HEK293 (cell line): ENCODE measurements around the gene RASSF5.

Experiments
- CTCF ChIA-PET: fragments of 350-600 bp; formaldehyde crosslinking; extraction: SDS; loops from one replicate; lab custom pipeline; 2021; ENCODE audit warnings: antibody characterized with exemption; lab: Yijun Ruan, JAX
- POLR2A ChIA-PET: fragments of 300-600 bp; formaldehyde crosslinking; extraction: SDS; loops from one replicate; lab custom pipeline; 2020; ENCODE audit warnings: antibody characterized with exemption, inconsistent platforms; lab: Yijun Ruan, JAX
- H3K27ac ChIP-seq: fragments of 200-500 bp; sonication (Bioruptor generic); 2 replicates; pipeline ENCODE4 v1.5.1; 2014; ENCODE audit warnings: low read depth, low read length, control low read depth, inconsistent platforms; ENCODE audit errors: extremely low read depth
- H3K36me3 ChIP-seq, 2 experiments: fragments of 200-500 bp in 1 of 2; sonication (Bioruptor generic) in 1 of 2; 1 replicate in 1 of 2; 2 replicates in 1 of 2; pipeline ENCODE4 v1.5.1; 2014 to 2017; ENCODE audit warnings: inconsistent platforms in 2 of 2, low read length in 2 of 2; ENCODE audit not compliant: control insufficient read depth in 2 of 2, insufficient read depth in 1 of 2
- H3K4me1 ChIP-seq: fragments of 200-500 bp; sonication (Bioruptor generic); 2 replicates; pipeline ENCODE4 v1.5.1; 2014; ENCODE audit warnings: mild to moderate bottlenecking, low read length, inconsistent platforms; ENCODE audit not compliant: control insufficient read depth, insufficient read depth
- H3K4me3 ChIP-seq: 2 replicates; pipeline ENCODE4 v1.5.1; 2011; ENCODE audit warnings: low read depth, mild to moderate bottlenecking, control low read depth, low read length, moderate library complexity
- H3K9me3 ChIP-seq: fragments of 200-500 bp; sonication (Bioruptor generic); 2 replicates; pipeline ENCODE4 v1.5.1; 2014; ENCODE audit warnings: low read depth, low read length, inconsistent platforms; ENCODE audit not compliant: control insufficient read depth, insufficient read depth
- HOXC10 ChIP-seq: sonication (generic); formaldehyde crosslinking; IDR thresholded peaks from 2 replicates; pipeline ENCODE4 v1.8.1; 2023; ENCODE audit warnings: mild to moderate bottlenecking, missing genetic modification reagents
- HOXD13 ChIP-seq: sonication (generic); formaldehyde crosslinking; IDR thresholded peaks from 2 replicates; pipeline ENCODE4 v1.8.0; 2022; ENCODE audit warnings: missing genetic modification reagents, borderline replicate concordance
- ZBTB48 ChIP-seq: fragments of 450-650 bp; formaldehyde crosslinking; IDR thresholded peaks from 2 replicates; pipeline ENCODE4 v1.5.1; 2016; ENCODE audit warnings: missing biosample characterization, missing genetic modification characterization
- ZFP37 ChIP-seq: fragments of 450-650 bp; formaldehyde crosslinking; IDR thresholded peaks from 2 replicates; pipeline ENCODE4 v1.5.1; 2016; ENCODE audit warnings: missing biosample characterization, missing genetic modification characterization
- ZFP69B ChIP-seq: fragments of 450-650 bp; formaldehyde crosslinking; IDR thresholded peaks from 2 replicates; pipeline ENCODE4 v1.5.1; 2016; ENCODE audit warnings: missing biosample characterization, missing genetic modification characterization
- ZNF10 ChIP-seq: fragments of 450-650 bp; formaldehyde crosslinking; IDR thresholded peaks from 2 replicates; pipeline ENCODE4 v1.5.1; 2017; ENCODE audit warnings: missing biosample characterization, missing genetic modification characterization
- ZNF174 ChIP-seq: fragments of 450-650 bp; formaldehyde crosslinking; IDR thresholded peaks from 2 replicates; pipeline ENCODE4 v1.5.0; 2017; ENCODE audit warnings: missing biosample characterization, mild to moderate bottlenecking, missing genetic modification characterization
- ZNF175 ChIP-seq: fragments of 450-650 bp; formaldehyde crosslinking; IDR thresholded peaks from 2 replicates; pipeline ENCODE4 v1.5.1; 2016; ENCODE audit warnings: missing biosample characterization, missing genetic modification characterization
- ZNF2 ChIP-seq: fragments of 450-650 bp; formaldehyde crosslinking; IDR thresholded peaks from 2 replicates; pipeline ENCODE4 v1.5.1; 2016; ENCODE audit warnings: missing biosample characterization, missing genetic modification characterization
- ZNF223 ChIP-seq: fragments of 450-650 bp; formaldehyde crosslinking; IDR thresholded peaks from 2 replicates; pipeline ENCODE4 v1.5.1; 2016; ENCODE audit warnings: missing biosample characterization, missing genetic modification characterization
- ZNF37A ChIP-seq: fragments of 450-650 bp; IDR thresholded peaks from 2 replicates; pipeline ENCODE4 v1.5.1; 2018; ENCODE audit warnings: missing biosample characterization, missing genetic modification characterization
- ZNF426 ChIP-seq: fragments of 450-650 bp; formaldehyde crosslinking; IDR thresholded peaks from 2 replicates; pipeline ENCODE4 v1.5.1; 2017; ENCODE audit warnings: missing biosample characterization, missing genetic modification characterization, mild to moderate bottlenecking, inconsistent platforms, moderate library complexity
- ZNF514 ChIP-seq: fragments of 450-650 bp; formaldehyde crosslinking; IDR thresholded peaks from 2 replicates; pipeline ENCODE4 v1.5.1; 2016; ENCODE audit warnings: missing biosample characterization, missing genetic modification characterization
- ZNF571 ChIP-seq: fragments of 450-650 bp; formaldehyde crosslinking; IDR thresholded peaks from 2 replicates; pipeline ENCODE4 v1.5.0; 2017; ENCODE audit warnings: missing biosample characterization, missing genetic modification characterization
- ZNF600 ChIP-seq: fragments of 450-650 bp; formaldehyde crosslinking; IDR thresholded peaks from 2 replicates; pipeline ENCODE4 v1.5.1; 2016; ENCODE audit warnings: missing biosample characterization, missing genetic modification characterization
- ZNF629 ChIP-seq: fragments of 450-650 bp; formaldehyde crosslinking; IDR thresholded peaks from 2 replicates; pipeline ENCODE4 v1.5.1; 2017; ENCODE audit warnings: missing biosample characterization, missing genetic modification characterization
- ZNF670 ChIP-seq: fragments of 450-650 bp; formaldehyde crosslinking; IDR thresholded peaks from 2 replicates; pipeline ENCODE4 v1.5.1; 2016; ENCODE audit warnings: missing biosample characterization, missing genetic modification characterization, low read depth
- ZNF768 ChIP-seq: fragments of 450-650 bp; formaldehyde crosslinking; IDR thresholded peaks from 2 replicates; pipeline ENCODE4 v1.5.1; 2018; ENCODE audit warnings: missing biosample characterization, mild to moderate bottlenecking, missing genetic modification characterization
- ZSCAN23 ChIP-seq: fragments of 450-650 bp; formaldehyde crosslinking; IDR thresholded peaks from 2 replicates; pipeline ENCODE4 v1.5.1; 2016; ENCODE audit warnings: missing biosample characterization, missing genetic modification characterization
- TF ChIP-seq, protein P1 (sequence below): fragments of 450-650 bp; formaldehyde crosslinking; IDR thresholded peaks from 2 replicates; pipeline ENCODE4 v1.5.1; 2016; ENCODE audit warnings: missing biosample characterization, missing genetic modification characterization
- TF ChIP-seq, protein P2 (sequence below): fragments of 450-650 bp; formaldehyde crosslinking; IDR thresholded peaks from 2 replicates; pipeline ENCODE4 v1.5.1; 2017; ENCODE audit warnings: missing biosample characterization, missing genetic modification characterization
- TF ChIP-seq, protein P3 (sequence below): fragments of 450-650 bp; formaldehyde crosslinking; IDR thresholded peaks from 2 replicates; pipeline ENCODE4 v1.5.1; 2016; ENCODE audit warnings: missing biosample characterization, missing genetic modification characterization
- TF ChIP-seq, protein P4 (sequence below): fragments of 450-650 bp; formaldehyde crosslinking; IDR thresholded peaks from 2 replicates; pipeline ENCODE4 v1.5.1; 2016; ENCODE audit warnings: missing biosample characterization, missing genetic modification characterization

Gene RASSF5

DNA sequence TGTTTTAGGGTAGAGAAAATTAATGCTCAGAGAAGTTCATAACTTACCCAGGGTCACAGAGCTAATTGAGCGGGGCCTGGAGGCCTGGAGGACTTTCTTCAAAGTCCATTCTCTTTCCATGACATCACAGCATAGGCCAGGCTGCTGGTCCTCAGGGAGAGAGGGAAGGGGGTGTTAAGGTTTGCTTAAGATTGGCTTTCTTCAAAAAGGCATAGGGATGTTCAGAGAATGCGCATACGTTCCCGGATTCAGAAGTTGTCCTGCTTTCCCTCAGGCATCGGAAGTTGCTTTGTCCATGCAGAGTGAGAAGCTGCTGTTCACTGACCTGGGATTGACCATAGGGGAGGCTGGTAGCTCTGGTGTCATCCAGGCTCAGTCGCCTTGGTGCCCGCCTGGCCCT lies 25.0 kb downstream of the RASSF5 start:
- POLR2A ChIA-PET = no interaction called here
- CTCF ChIA-PET = interaction anchor here (0.5 to 1.3 kb wide), 4 partner anchors 13 to 746 kb away, joined by 3 to 8 read pairs (median 4); no protein-coding TSS in a partner anchor
- H3K4me3 ChIP-seq = no peak overlapping the region
- no peaks in the 10 kb centered on the region for H3K36me3 ChIP-seq
- H3K9me3 ChIP-seq = no peaks in the 10 kb centered on the region
- no peaks in the 10 kb centered on the region for H3K4me1 ChIP-seq
- H3K27ac ChIP-seq = no peak overlapping the region
- no peak for TF ChIP-seq ZBTB48
- no peak for TF ChIP-seq ZNF600 (tag by site-specific recombination)
- no peak for TF ChIP-seq ZNF426
- TF ChIP-seq HOXC10 (CRISPR knock-in tag) = no peak
- TF ChIP-seq, protein P1, sequence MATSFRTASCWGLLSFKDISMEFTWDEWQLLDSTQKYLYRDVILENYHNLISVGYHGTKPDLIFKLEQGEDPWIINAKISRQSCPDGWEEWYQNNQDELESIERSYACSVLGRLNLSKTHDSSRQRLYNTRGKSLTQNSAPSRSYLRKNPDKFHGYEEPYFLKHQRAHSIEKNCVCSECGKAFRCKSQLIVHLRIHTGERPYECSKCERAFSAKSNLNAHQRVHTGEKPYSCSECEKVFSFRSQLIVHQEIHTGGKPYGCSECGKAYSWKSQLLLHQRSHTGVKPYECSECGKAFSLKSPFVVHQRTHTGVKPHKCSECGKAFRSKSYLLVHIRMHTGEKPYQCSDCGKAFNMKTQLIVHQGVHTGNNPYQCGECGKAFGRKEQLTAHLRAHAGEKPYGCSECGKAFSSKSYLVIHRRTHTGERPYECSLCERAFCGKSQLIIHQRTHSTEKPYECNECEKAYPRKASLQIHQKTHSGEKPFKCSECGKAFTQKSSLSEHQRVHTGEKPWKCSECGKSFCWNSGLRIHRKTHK (tag by site-specific recombination) = no peak
- TF ChIP-seq, protein P2, sequence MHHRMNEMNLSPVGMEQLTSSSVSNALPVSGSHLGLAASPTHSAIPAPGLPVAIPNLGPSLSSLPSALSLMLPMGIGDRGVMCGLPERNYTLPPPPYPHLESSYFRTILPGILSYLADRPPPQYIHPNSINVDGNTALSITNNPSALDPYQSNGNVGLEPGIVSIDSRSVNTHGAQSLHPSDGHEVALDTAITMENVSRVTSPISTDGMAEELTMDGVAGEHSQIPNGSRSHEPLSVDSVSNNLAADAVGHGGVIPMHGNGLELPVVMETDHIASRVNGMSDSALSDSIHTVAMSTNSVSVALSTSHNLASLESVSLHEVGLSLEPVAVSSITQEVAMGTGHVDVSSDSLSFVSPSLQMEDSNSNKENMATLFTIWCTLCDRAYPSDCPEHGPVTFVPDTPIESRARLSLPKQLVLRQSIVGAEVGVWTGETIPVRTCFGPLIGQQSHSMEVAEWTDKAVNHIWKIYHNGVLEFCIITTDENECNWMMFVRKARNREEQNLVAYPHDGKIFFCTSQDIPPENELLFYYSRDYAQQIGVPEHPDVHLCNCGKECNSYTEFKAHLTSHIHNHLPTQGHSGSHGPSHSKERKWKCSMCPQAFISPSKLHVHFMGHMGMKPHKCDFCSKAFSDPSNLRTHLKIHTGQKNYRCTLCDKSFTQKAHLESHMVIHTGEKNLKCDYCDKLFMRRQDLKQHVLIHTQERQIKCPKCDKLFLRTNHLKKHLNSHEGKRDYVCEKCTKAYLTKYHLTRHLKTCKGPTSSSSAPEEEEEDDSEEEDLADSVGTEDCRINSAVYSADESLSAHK (tag by site-specific recombination) = no peak
- no peak for TF ChIP-seq ZFP69B (tag by site-specific recombination)
- TF ChIP-seq ZNF223 (tag by site-specific recombination) = no peak
- TF ChIP-seq ZNF10 (tag by site-specific recombination) = no peak
- TF ChIP-seq, protein P3, sequence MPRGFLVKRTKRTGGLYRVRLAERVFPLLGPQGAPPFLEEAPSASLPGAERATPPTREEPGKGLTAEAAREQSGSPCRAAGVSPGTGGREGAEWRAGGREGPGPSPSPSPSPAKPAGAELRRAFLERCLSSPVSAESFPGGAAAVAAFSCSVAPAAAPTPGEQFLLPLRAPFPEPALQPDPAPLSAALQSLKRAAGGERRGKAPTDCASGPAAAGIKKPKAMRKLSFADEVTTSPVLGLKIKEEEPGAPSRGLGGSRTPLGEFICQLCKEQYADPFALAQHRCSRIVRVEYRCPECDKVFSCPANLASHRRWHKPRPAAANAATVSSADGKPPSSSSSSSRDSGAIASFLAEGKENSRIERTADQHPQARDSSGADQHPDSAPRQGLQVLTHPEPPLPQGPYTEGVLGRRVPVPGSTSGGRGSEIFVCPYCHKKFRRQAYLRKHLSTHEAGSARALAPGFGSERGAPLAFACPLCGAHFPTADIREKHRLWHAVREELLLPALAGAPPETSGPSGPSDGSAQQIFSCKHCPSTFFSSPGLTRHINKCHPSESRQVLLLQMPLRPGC (tag by site-specific recombination) = no peak
- TF ChIP-seq, all 188 proteins: peak for 0

DNA sequence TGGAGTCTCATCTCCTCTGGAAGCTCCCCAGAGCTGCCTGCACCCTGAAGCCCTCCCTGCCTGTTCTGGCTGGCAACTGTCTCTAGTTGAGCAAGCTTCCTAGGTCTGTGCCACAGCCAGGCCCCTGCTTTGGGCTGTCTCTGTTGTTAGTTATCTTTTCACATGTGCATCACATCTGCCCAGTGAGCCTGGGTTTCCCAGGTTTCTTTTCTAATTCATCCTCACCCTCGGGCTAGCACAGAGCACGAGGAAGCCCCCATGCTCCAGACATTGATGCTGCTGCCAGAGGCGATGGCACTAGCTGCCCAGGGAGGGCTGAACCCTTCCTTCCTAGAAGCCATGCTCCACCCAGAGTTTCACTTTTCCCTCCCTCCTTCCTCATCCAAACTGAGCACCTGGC lies 27.2 kb downstream of the RASSF5 start:
- no peaks in the 10 kb centered on the region for H3K36me3 ChIP-seq
- H3K4me3 ChIP-seq = no peak overlapping the region
- ChIA-PET POLR2A (no interaction called here), CTCF (interaction anchor here (0.9 to 1.6 kb wide), 4 partner anchors 10 to 275 kb away, joined by 3 read pairs; no protein-coding TSS in a partner anchor)
- H3K27ac ChIP-seq = no peak overlapping the region
- no peaks in the 10 kb centered on the region for H3K9me3 ChIP-seq
- no peaks in the 10 kb centered on the region for H3K4me1 ChIP-seq
- TF ChIP-seq HOXD13 (CRISPR knock-in tag) = no peak
- TF ChIP-seq ZNF571 = no peak
- TF ChIP-seq, protein P2 (tag by site-specific recombination) = no peak
- TF ChIP-seq ZNF174 (tag by site-specific recombination) = no peak
- TF ChIP-seq ZNF175 (tag by site-specific recombination) = no peak
- no peak for TF ChIP-seq ZNF514 (tag by site-specific recombination)
- TF ChIP-seq ZNF670 (tag by site-specific recombination) = no peak
- TF ChIP-seq ZNF2 (tag by site-specific recombination) = no peak
- TF ChIP-seq ZNF629 (tag by site-specific recombination) = no peak
- no peak for TF ChIP-seq ZNF768
- no peak for TF ChIP-seq ZNF37A
- TF ChIP-seq, protein P4, sequence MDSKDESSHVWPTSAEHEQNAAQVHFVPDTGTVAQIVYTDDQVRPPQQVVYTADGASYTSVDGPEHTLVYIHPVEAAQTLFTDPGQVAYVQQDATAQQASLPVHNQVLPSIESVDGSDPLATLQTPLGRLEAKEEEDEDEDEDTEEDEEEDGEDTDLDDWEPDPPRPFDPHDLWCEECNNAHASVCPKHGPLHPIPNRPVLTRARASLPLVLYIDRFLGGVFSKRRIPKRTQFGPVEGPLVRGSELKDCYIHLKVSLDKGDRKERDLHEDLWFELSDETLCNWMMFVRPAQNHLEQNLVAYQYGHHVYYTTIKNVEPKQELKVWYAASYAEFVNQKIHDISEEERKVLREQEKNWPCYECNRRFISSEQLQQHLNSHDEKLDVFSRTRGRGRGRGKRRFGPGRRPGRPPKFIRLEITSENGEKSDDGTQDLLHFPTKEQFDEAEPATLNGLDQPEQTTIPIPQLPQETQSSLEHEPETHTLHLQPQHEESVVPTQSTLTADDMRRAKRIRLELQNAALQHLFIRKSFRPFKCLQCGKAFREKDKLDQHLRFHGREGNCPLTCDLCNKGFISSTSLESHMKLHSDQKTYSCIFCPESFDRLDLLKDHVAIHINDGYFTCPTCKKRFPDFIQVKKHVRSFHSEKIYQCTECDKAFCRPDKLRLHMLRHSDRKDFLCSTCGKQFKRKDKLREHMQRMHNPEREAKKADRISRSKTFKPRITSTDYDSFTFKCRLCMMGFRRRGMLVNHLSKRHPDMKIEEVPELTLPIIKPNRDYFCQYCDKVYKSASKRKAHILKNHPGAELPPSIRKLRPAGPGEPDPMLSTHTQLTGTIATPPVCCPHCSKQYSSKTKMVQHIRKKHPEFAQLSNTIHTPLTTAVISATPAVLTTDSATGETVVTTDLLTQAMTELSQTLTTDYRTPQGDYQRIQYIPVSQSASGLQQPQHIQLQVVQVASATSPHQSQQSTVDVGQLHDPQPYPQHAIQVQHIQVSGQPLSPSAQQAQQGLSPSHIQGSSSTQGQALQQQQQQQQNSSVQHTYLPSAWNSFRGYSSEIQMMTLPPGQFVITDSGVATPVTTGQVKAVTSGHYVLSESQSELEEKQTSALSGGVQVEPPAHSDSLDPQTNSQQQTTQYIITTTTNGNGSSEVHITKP (tag by site-specific recombination) = no peak
- no peak for TF ChIP-seq ZSCAN23
- TF ChIP-seq ZFP37 (tag by site-specific recombination) = no peak
